ENCODE measurements around the gene THAP3. TPM values are rescaled to one million over a fixed set of nuclear protein-coding genes. Genes with fewer than 3 reads are reported as not detected.
A peak's percentile ranks its signal among the peaks of the same experiment; 100 is the strongest.

The THAP3 gene
- total RNA-seq, 2 donors from 2014 or later = 37.6 to 42.1 TPM

- H3K4me3 ChIP-seq = no peak overlapping the region
- DNase-seq (ENCODE audit: low spot score) = no peak
- no peaks in the 10 kb centered on the region for H3K27me3 ChIP-seq (replicated peaks; ENCODE audit: insufficient read depth)
- peaks cover 0 to 3% of the 10 kb centered on the region in 2 donors for H3K36me3 ChIP-seq
- intact Hi-C loops (cut with DNase I) = no loop called here
- H3K9me3 ChIP-seq = no peaks in the 10 kb centered on the region
- H3K27ac ChIP-seq = no peak overlapping the region
- TF ChIP-seq, protein P1, sequence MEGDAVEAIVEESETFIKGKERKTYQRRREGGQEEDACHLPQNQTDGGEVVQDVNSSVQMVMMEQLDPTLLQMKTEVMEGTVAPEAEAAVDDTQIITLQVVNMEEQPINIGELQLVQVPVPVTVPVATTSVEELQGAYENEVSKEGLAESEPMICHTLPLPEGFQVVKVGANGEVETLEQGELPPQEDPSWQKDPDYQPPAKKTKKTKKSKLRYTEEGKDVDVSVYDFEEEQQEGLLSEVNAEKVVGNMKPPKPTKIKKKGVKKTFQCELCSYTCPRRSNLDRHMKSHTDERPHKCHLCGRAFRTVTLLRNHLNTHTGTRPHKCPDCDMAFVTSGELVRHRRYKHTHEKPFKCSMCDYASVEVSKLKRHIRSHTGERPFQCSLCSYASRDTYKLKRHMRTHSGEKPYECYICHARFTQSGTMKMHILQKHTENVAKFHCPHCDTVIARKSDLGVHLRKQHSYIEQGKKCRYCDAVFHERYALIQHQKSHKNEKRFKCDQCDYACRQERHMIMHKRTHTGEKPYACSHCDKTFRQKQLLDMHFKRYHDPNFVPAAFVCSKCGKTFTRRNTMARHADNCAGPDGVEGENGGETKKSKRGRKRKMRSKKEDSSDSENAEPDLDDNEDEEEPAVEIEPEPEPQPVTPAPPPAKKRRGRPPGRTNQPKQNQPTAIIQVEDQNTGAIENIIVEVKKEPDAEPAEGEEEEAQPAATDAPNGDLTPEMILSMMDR (IDR thresholded peaks at IDR 0.05) = no peak
- TF ChIP-seq POLR2A (IDR thresholded peaks at IDR 0.05) (no peak), POLR2AphosphoS5 (IDR thresholded peaks at IDR 0.05) (no peak)
- WGBS = 86% methylated on average over 8 of the region's 8 CpGs
- H3K4me1 ChIP-seq (replicated peaks) = peaks cover 4% of the 10 kb centered on the region
Measured at GRCh38 chr1:6630027-6630426, 5.4 kb downstream of the THAP3 start.

- TF ChIP-seq POLR2A (IDR thresholded peaks at IDR 0.05) = no peak
- TF ChIP-seq POLR2AphosphoS5 (IDR thresholded peaks at IDR 0.05) = no peak
- TF ChIP-seq, protein P1 (IDR thresholded peaks at IDR 0.05) = no peak
- intact Hi-C loops (cut with DNase I) = no loop called here
- peaks cover 4% of the 10 kb centered on the region for H3K4me1 ChIP-seq (replicated peaks)
- H3K4me3 ChIP-seq = no peak overlapping the region
- 97% methylated on average over 8 of the region's 8 CpGs for WGBS
- H3K36me3 ChIP-seq = peaks cover 0 to 3% of the 10 kb centered on the region in 2 donors
- H3K9me3 ChIP-seq = no peaks in the 10 kb centered on the region
- no peak for DNase-seq (ENCODE audit: low spot score)
- no peaks in the 10 kb centered on the region for H3K27me3 ChIP-seq (replicated peaks; ENCODE audit: insufficient read depth)
- no peak overlapping the region for H3K27ac ChIP-seq
Measured at GRCh38 chr1:6631058-6631457, 6.4 kb downstream of the THAP3 start.

- Histone ChIP-seq H3K36me3 (peaks cover 0 to 3% of the 10 kb centered on the region in 2 donors), H3K4me3 (no peak overlapping the region), H3K9me3 (no peaks in the 10 kb centered on the region), H3K27me3 (replicated peaks; ENCODE audit: insufficient read depth) (no peaks in the 10 kb centered on the region), H3K4me1 (replicated peaks) (no peaks in the 10 kb centered on the region), H3K27ac (no peak overlapping the region)
- 87% methylated on average over 22 of the region's 30 CpGs for WGBS
- no peak for TF ChIP-seq POLR2A (IDR thresholded peaks at IDR 0.05)
- TF ChIP-seq, protein P1 (IDR thresholded peaks at IDR 0.05) = no peak
- TF ChIP-seq POLR2AphosphoS5 (IDR thresholded peaks at IDR 0.05) = no peak
- DNase-seq (ENCODE audit: low spot score) = no peak
- intact Hi-C loops (cut with DNase I) = no loop called here
Measured at GRCh38 chr1:6632588-6633514, 8.2 kb downstream of the THAP3 start.

GRCh38 chr1:6634371-6635052 is 9.8 kb downstream of the THAP3 start:
- TF ChIP-seq POLR2A (IDR thresholded peaks at IDR 0.05) (no peak), POLR2AphosphoS5 (IDR thresholded peaks at IDR 0.05) (peak; percentile 41)
- TF ChIP-seq, protein P1 (IDR thresholded peaks at IDR 0.05) = peak in 3 of 4 experiments; percentile 25 to 76 (median 57)
- intact Hi-C loops (cut with DNase I) = loop anchor here (2.0 kb wide), 1 partner anchor 80 kb away; the partner anchor contains the start of genes NOL9 and TAS1R1
- H3K4me1 ChIP-seq (replicated peaks) = no peaks in the 10 kb centered on the region
- no peak overlapping the region for H3K27ac ChIP-seq
- WGBS = 55% methylated on average over 26 of the region's 29 CpGs
- peak; percentile 59 for DNase-seq (ENCODE audit: low spot score)
- H3K9me3 ChIP-seq = no peaks in the 10 kb centered on the region
- H3K27me3 ChIP-seq (replicated peaks; ENCODE audit: insufficient read depth) = no peaks in the 10 kb centered on the region
- peaks cover 0 to 3% of the 10 kb centered on the region in 2 donors for H3K36me3 ChIP-seq
- H3K4me3 ChIP-seq = no peak overlapping the region

Data from prostate gland (tissue), 2 donors.